Measurements from ENCODE around the gene ZFP36L2. TPM values are rescaled to one million over a fixed set of nuclear protein-coding genes. Genes with fewer than 3 reads are reported as not detected.

Gene ZFP36L2
- total and polyA plus RNA-seq, 5 donors from 2014 or later, result 119 to 874 (median 135) TPM

- H3K36me3 ChIP-seq (ENCODE audit: control insufficient read depth, insufficient read depth, low read length), result peaks cover 42% of the 10 kb centered on the region
- Mint-ChIP-seq H3K36me3 (peaks cover 35% of the 10 kb centered on the region), H3K27ac (peak overlapping the region; percentile 90 to 93 (median 91)), H3K9me3 (peaks cover 0 to 4% (median 0%) of the 10 kb centered on the region in 7 donors), H3K4me1 (peaks cover 13 to 39% (median 28%) of the 10 kb centered on the region in 4 donors), H3K4me3 (peak overlapping the region; percentile 84 to 100 (median 97)), H3K27me3 (peaks cover 25% of the 10 kb centered on the region)
- H3K4me1 ChIP-seq (ENCODE audit: control insufficient read depth, insufficient read depth, low read length, poor library complexity, severe bottlenecking), result peaks cover 52% of the 10 kb centered on the region
- peak; percentile 63 to 72 (median 70) for DNase-seq
- peak overlapping the region; percentile 72 for H3K4me3 ChIP-seq (ENCODE audit: low read depth, low read length)
- peak in 1 of 2 donors; percentile 1 for ATAC-seq (ENCODE audit: low read depth in 2 of 2)
- no peaks in the 10 kb centered on the region for H3K9me3 ChIP-seq (ENCODE audit: control insufficient read depth in 2 of 2, low read length in 2 of 2)
- H3K27ac ChIP-seq (ENCODE audit: insufficient read depth, low read length, poor library complexity, severe bottlenecking), result peak overlapping the region; percentile 96
- no peaks in the 10 kb centered on the region for H3K27me3 ChIP-seq (ENCODE audit: control insufficient read depth, insufficient read depth, low read length)
These were observed 433 bp downstream of the ZFP36L2 start for GRCh38 chr2:43225788-43226557.

GRCh38 chr2:43225093-43225787 is 1.2 kb downstream of the ZFP36L2 start:
- peak overlapping the region; percentile 72 for H3K4me3 ChIP-seq (ENCODE audit: low read depth, low read length)
- Mint-ChIP-seq H3K27ac (peak overlapping the region; percentile 90 to 91 (median 90)), H3K4me3 (peak overlapping the region; percentile 84 to 100 (median 97)), H3K9me3 (peaks cover 0 to 4% (median 0%) of the 10 kb centered on the region in 7 donors), H3K4me1 (peaks cover 17 to 42% (median 32%) of the 10 kb centered on the region in 4 donors), H3K36me3 (peaks cover 35% of the 10 kb centered on the region), H3K27me3 (peaks cover 27% of the 10 kb centered on the region)
- peak overlapping the region; percentile 96 for H3K27ac ChIP-seq (ENCODE audit: insufficient read depth, low read length, poor library complexity, severe bottlenecking)
- peaks cover 35% of the 10 kb centered on the region for H3K36me3 ChIP-seq (ENCODE audit: control insufficient read depth, insufficient read depth, low read length)
- DNase-seq, result peak; percentile 51 to 84 (median 77)
- peaks cover 59% of the 10 kb centered on the region for H3K4me1 ChIP-seq (ENCODE audit: control insufficient read depth, insufficient read depth, low read length, poor library complexity, severe bottlenecking)
- H3K9me3 ChIP-seq (ENCODE audit: control insufficient read depth in 2 of 2, low read length in 2 of 2), result no peaks in the 10 kb centered on the region
- no peaks in the 10 kb centered on the region for H3K27me3 ChIP-seq (ENCODE audit: control insufficient read depth, insufficient read depth, low read length)
- no peak for ATAC-seq (ENCODE audit: low read depth in 2 of 2)

GRCh38 chr2:43224571-43225092 is 1.8 kb downstream of the ZFP36L2 start:
- ATAC-seq (ENCODE audit: low read depth in 2 of 2) (no peak), DNase-seq (peak in 2 of 3 donors; percentile 37 to 70)
- peaks cover 33% of the 10 kb centered on the region for H3K27me3 Mint-ChIP-seq
- peaks cover 63% of the 10 kb centered on the region for H3K4me1 ChIP-seq (ENCODE audit: control insufficient read depth, insufficient read depth, low read length, poor library complexity, severe bottlenecking)
- H3K9me3 ChIP-seq (ENCODE audit: control insufficient read depth in 2 of 2, low read length in 2 of 2), result no peaks in the 10 kb centered on the region
- peak overlapping the region; percentile 93 to 100 (median 97) for H3K4me3 Mint-ChIP-seq
- peaks cover 14 to 44% (median 35%) of the 10 kb centered on the region in 4 donors for H3K4me1 Mint-ChIP-seq
- H3K27me3 ChIP-seq (ENCODE audit: control insufficient read depth, insufficient read depth, low read length), result no peaks in the 10 kb centered on the region
- peak overlapping the region; percentile 64 for H3K4me3 ChIP-seq (ENCODE audit: low read depth, low read length)
- H3K27ac ChIP-seq (ENCODE audit: insufficient read depth, low read length, poor library complexity, severe bottlenecking), result peak overlapping the region; percentile 96
- peaks cover 34% of the 10 kb centered on the region for H3K36me3 Mint-ChIP-seq
- H3K9me3 Mint-ChIP-seq, result peaks cover 0 to 4% (median 0%) of the 10 kb centered on the region in 7 donors
- peak overlapping the region in 2 of 3 donors; percentile 9 to 97 for H3K27ac Mint-ChIP-seq
- H3K36me3 ChIP-seq (ENCODE audit: control insufficient read depth, insufficient read depth, low read length), result peaks cover 33% of the 10 kb centered on the region

- H3K27ac ChIP-seq (ENCODE audit: insufficient read depth, low read length, poor library complexity, severe bottlenecking), result peak overlapping the region; percentile 96
- peak overlapping the region; percentile 98 for H3K4me3 ChIP-seq (ENCODE audit: low read depth, low read length)
- H3K9me3 Mint-ChIP-seq, result peaks cover 0 to 5% (median 0%) of the 10 kb centered on the region in 7 donors
- no peaks in the 10 kb centered on the region for H3K9me3 ChIP-seq (ENCODE audit: control insufficient read depth in 2 of 2, low read length in 2 of 2)
- H3K27me3 ChIP-seq (ENCODE audit: control insufficient read depth, insufficient read depth, low read length), result no peaks in the 10 kb centered on the region
- peaks cover 34% of the 10 kb centered on the region for H3K27me3 Mint-ChIP-seq
- peaks cover 33% of the 10 kb centered on the region for H3K36me3 ChIP-seq (ENCODE audit: control insufficient read depth, insufficient read depth, low read length)
- no peak for ATAC-seq (ENCODE audit: low read depth in 2 of 2)
- peaks cover 10 to 43% (median 34%) of the 10 kb centered on the region in 4 donors for H3K4me1 Mint-ChIP-seq
- DNase-seq, result peak; percentile 57 to 85 (median 80)
- H3K27ac Mint-ChIP-seq, result peak overlapping the region; percentile 97 to 99 (median 98)
- H3K4me3 Mint-ChIP-seq, result peak overlapping the region; percentile 93 to 100 (median 98)
- H3K4me1 ChIP-seq (ENCODE audit: control insufficient read depth, insufficient read depth, low read length, poor library complexity, severe bottlenecking), result peaks cover 64% of the 10 kb centered on the region
- H3K36me3 Mint-ChIP-seq, result peaks cover 31% of the 10 kb centered on the region
These were observed 2.3 kb downstream of the ZFP36L2 start for GRCh38 chr2:43224131-43224570.

GRCh38 chr2:43223521-43224001 is 2.8 kb downstream of the ZFP36L2 start:
- DNase-seq (peak in 2 of 3 donors; percentile 37 to 39), ATAC-seq (ENCODE audit: low read depth in 2 of 2) (no peak)
- peaks cover 64% of the 10 kb centered on the region for H3K4me1 ChIP-seq (ENCODE audit: control insufficient read depth, insufficient read depth, low read length, poor library complexity, severe bottlenecking)
- Mint-ChIP-seq H3K9me3 (peaks cover 0 to 5% (median 0%) of the 10 kb centered on the region in 7 donors), H3K4me3 (peak overlapping the region; percentile 93 to 100 (median 98)), H3K4me1 (peaks cover 7 to 43% (median 35%) of the 10 kb centered on the region in 4 donors), H3K27me3 (peaks cover 37% of the 10 kb centered on the region), H3K27ac (peak overlapping the region; percentile 97 to 99 (median 98)), H3K36me3 (peaks cover 31% of the 10 kb centered on the region)
- H3K36me3 ChIP-seq (ENCODE audit: control insufficient read depth, insufficient read depth, low read length), result peaks cover 33% of the 10 kb centered on the region
- H3K27ac ChIP-seq (ENCODE audit: insufficient read depth, low read length, poor library complexity, severe bottlenecking), result peak overlapping the region; percentile 96
- no peaks in the 10 kb centered on the region for H3K27me3 ChIP-seq (ENCODE audit: control insufficient read depth, insufficient read depth, low read length)
- H3K9me3 ChIP-seq (ENCODE audit: control insufficient read depth in 2 of 2, low read length in 2 of 2), result no peaks in the 10 kb centered on the region
- H3K4me3 ChIP-seq (ENCODE audit: low read depth, low read length), result peak overlapping the region; percentile 98

GRCh38 chr2:43222475-43223309 is 3.7 kb downstream of the ZFP36L2 start:
- DNase-seq, result peak in 2 of 3 donors; percentile 29 to 42
- peak overlapping the region; percentile 96 for H3K27ac ChIP-seq (ENCODE audit: insufficient read depth, low read length, poor library complexity, severe bottlenecking)
- H3K27me3 ChIP-seq (ENCODE audit: control insufficient read depth, insufficient read depth, low read length), result no peaks in the 10 kb centered on the region
- H3K9me3 ChIP-seq (ENCODE audit: control insufficient read depth in 2 of 2, low read length in 2 of 2), result no peaks in the 10 kb centered on the region
- ATAC-seq (ENCODE audit: low read depth in 2 of 2), result no peak
- H3K4me3 ChIP-seq (ENCODE audit: low read depth, low read length), result peak overlapping the region; percentile 98
- peaks cover 64% of the 10 kb centered on the region for H3K4me1 ChIP-seq (ENCODE audit: control insufficient read depth, insufficient read depth, low read length, poor library complexity, severe bottlenecking)
- H3K36me3 ChIP-seq (ENCODE audit: control insufficient read depth, insufficient read depth, low read length), result peaks cover 33% of the 10 kb centered on the region
- Mint-ChIP-seq H3K4me1 (peaks cover 4 to 43% (median 34%) of the 10 kb centered on the region in 4 donors), H3K4me3 (peak overlapping the region; percentile 92 to 97 (median 94)), H3K36me3 (peaks cover 31% of the 10 kb centered on the region), H3K27ac (peak overlapping the region; percentile 97 to 98 (median 97)), H3K9me3 (peaks cover 0 to 5% (median 0%) of the 10 kb centered on the region in 7 donors), H3K27me3 (peaks cover 31% of the 10 kb centered on the region)
